D721Med (cell line): Measurements from ENCODE around the gene ACTA1.

Experiments used
- DNase-seq: peaks from one replicate; pipeline ENCODE4 v3.0.0; 2011; ENCODE audit warnings: low spot score; ENCODE audit not compliant: insufficient read length
- FAIRE-seq: peaks from 2 replicates; lab custom pipeline; 2011; peaks lifted over from hg19 to GRCh38; lab: Jason Lieb, UNC
- CTCF ChIP-seq: IDR thresholded peaks from 2 replicates; pipeline ENCODE4 v1.5.1; 2012; ENCODE audit warnings: mild to moderate bottlenecking, control low read depth; ENCODE audit not compliant: insufficient read depth; ENCODE audit errors: missing control alignments

Gene ACTA1

GRCh38 chr1:229471175-229471574 is 37.3 kb upstream of the ACTA1 start:
- FAIRE-seq, result no peak
- no peak for TF ChIP-seq CTCF
- DNase-seq, result no peak

GRCh38 chr1:229470406-229471043 is 36.6 kb upstream of the ACTA1 start:
- DNase-seq (no peak), FAIRE-seq (no peak)
- no peak for TF ChIP-seq CTCF

GRCh38 chr1:229466887-229467286 is 33.0 kb upstream of the ACTA1 start:
- no peak for DNase-seq
- FAIRE-seq, result no peak
- no peak for TF ChIP-seq CTCF

GRCh38 chr1:229464672-229465071 is 30.8 kb upstream of the ACTA1 start:
- FAIRE-seq, result peak; percentile 94
- TF ChIP-seq CTCF, result no peak

GRCh38 chr1:229461032-229461668 is 27.3 kb upstream of the ACTA1 start:
- no peak for DNase-seq
- TF ChIP-seq CTCF, result no peak
- FAIRE-seq, result no peak

More at GRCh38 chr1:229464672-229465071, 30.8 kb upstream of the ACTA1 start:
- no peak for DNase-seq

- no peak for TF ChIP-seq CTCF
- no peak for DNase-seq
- peak; percentile 88 for FAIRE-seq
These were observed 25.9 kb upstream of the ACTA1 start for GRCh38 chr1:229459815-229460214.

- DNase-seq, result no peak
- no peak for TF ChIP-seq CTCF
- no peak for FAIRE-seq
These were observed 23.5 kb upstream of the ACTA1 start for GRCh38 chr1:229457436-229457835.
